ENCODE data around the gene NFE2L3.
"Not testable (repeated sequence)": the region's sequence is repeated elsewhere in the genome, so short reads cannot be mapped to it uniquely, and the experiment has no call there.

The NFE2L3 gene

DNA sequence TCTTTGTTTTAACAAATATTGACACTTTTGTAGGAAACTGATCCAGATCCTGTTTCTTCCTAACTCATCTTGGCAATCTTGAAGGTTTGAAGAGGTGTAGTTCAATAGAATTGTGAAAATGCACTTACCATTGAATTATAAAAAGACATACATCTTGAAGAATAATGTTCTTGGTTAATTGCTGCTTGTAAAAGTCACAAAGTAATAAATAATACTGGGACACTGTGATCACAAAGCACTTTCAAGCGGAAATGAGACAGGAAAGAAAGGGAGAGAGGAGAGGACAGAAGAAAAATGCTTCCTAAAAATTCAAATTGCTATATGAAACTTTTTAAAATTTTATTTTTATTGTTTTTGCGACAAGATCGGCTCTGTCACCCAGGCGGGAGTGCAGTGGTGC is 15.2 kb upstream of the NFE2L3 start:
- peaks cover 6% of the 10 kb centered on the region for H3K27me3 Mint-ChIP-seq
- no peak for ATAC-seq (ENCODE audit: low read depth)
- no peak overlapping the region for H3K4me3 Mint-ChIP-seq
- no peak for DNase-seq (ENCODE audit: low spot score in 2 of 2)
- peaks cover 5% of the 10 kb centered on the region for H3K9me3 Mint-ChIP-seq
- no peaks in the 10 kb centered on the region for H3K4me1 Mint-ChIP-seq
- H3K27ac Mint-ChIP-seq, result no peak overlapping the region
- no peaks in the 10 kb centered on the region for H3K36me3 Mint-ChIP-seq

GRCh38 chr7:26140380-26140779 is 11.6 kb upstream of the NFE2L3 start:
- H3K36me3 Mint-ChIP-seq, result no peaks in the 10 kb centered on the region
- H3K27ac Mint-ChIP-seq, result no peak overlapping the region
- H3K4me3 Mint-ChIP-seq, result no peak overlapping the region
- H3K27me3 Mint-ChIP-seq, result peaks cover 11% of the 10 kb centered on the region
- ATAC-seq (ENCODE audit: low read depth) (no peak), DNase-seq (ENCODE audit: low spot score in 2 of 2) (no peak)
- no peaks in the 10 kb centered on the region for H3K9me3 Mint-ChIP-seq
- H3K4me1 Mint-ChIP-seq, result no peaks in the 10 kb centered on the region

DNA sequence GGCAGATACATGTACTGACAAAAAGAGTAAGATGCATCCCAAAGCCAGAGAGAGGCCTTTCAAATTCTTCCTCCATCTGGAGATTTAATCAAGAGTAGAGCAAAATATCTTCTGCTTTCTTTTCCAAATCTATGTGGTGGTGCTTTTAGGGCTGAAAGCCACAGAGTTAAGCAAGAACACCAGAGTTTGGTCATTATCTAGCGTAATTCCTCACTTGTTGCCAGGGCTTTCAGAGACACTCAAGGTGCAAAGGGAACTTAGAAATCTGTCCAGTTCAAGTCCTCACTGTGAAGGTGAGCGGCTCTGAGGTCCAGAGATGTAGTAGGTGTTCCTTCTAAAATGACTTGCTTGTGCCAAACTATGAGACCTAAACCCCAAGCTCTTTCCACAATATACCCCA is 10.9 kb upstream of the NFE2L3 start:
- Mint-ChIP-seq H3K4me3 (no peak overlapping the region), H3K27ac (no peak overlapping the region), H3K36me3 (no peaks in the 10 kb centered on the region)

GRCh38 chr7:26143298-26144048 is 8.5 kb upstream of the NFE2L3 start:
- Mint-ChIP-seq H3K4me3 (no peak overlapping the region), H3K27ac (no peak overlapping the region), H3K9me3 (no peaks in the 10 kb centered on the region), H3K27me3 (peaks cover 11% of the 10 kb centered on the region), H3K4me1 (no peaks in the 10 kb centered on the region), H3K36me3 (no peaks in the 10 kb centered on the region)
- DNase-seq (ENCODE audit: low spot score in 2 of 2) (no peak), ATAC-seq (ENCODE audit: low read depth) (no peak)

More for the DNA sequence above, 10.9 kb upstream of the NFE2L3 start:
- Mint-ChIP-seq H3K4me1 (no peaks in the 10 kb centered on the region), H3K9me3 (no peaks in the 10 kb centered on the region), H3K27me3 (peaks cover 11% of the 10 kb centered on the region)
- no peak for ATAC-seq (ENCODE audit: low read depth)
- DNase-seq (ENCODE audit: low spot score in 2 of 2), result no peak

- ATAC-seq (ENCODE audit: low read depth), result no peak
- no peaks in the 10 kb centered on the region for H3K9me3 Mint-ChIP-seq
- DNase-seq (ENCODE audit: low spot score in 2 of 2), result no peak
- H3K36me3 Mint-ChIP-seq, result no peaks in the 10 kb centered on the region
- H3K4me1 Mint-ChIP-seq, result no peaks in the 10 kb centered on the region
- H3K27ac Mint-ChIP-seq, result no peak overlapping the region
- H3K27me3 Mint-ChIP-seq, result peaks cover 11% of the 10 kb centered on the region
- no peak overlapping the region for H3K4me3 Mint-ChIP-seq
These were observed 7.6 kb upstream of the NFE2L3 start for GRCh38 chr7:26144184-26145080.

DNA sequence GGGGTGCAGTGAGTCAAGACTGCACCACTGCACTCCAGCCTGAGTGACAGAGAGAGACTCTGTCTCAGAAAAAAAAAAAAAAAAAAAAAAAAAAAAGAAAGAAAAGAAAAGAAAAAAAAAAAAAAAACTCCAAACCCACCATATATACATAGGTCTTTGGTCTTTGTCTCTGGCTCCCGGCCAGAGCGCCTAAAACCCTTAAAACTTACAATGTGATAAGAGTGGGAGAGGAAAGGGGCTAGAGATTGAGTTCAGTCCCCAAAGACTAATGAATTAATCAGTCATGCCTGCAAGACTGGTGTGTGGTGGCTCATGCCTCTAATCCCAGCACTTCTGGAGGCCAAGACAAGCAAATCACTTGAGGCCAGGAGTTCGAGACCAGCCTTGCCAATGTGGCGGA is 6.8 kb upstream of the NFE2L3 start:
- Mint-ChIP-seq H3K27me3 (peaks cover 11% of the 10 kb centered on the region), H3K4me3 (no peak overlapping the region), H3K9me3 (no peaks in the 10 kb centered on the region), H3K27ac (no peak overlapping the region), H3K4me1 (no peaks in the 10 kb centered on the region), H3K36me3 (no peaks in the 10 kb centered on the region)
- no peak for ATAC-seq (ENCODE audit: low read depth)
- no peak for DNase-seq (ENCODE audit: low spot score in 2 of 2)

GRCh38 chr7:26147030-26147429 is 5.0 kb upstream of the NFE2L3 start:
- H3K4me1 Mint-ChIP-seq, result peaks cover 10% of the 10 kb centered on the region
- H3K27ac Mint-ChIP-seq, result no peak overlapping the region
- no peaks in the 10 kb centered on the region for H3K36me3 Mint-ChIP-seq
- H3K4me3 Mint-ChIP-seq, result no peak overlapping the region
- ATAC-seq (ENCODE audit: low read depth) (no peak), DNase-seq (ENCODE audit: low spot score in 2 of 2) (no peak)
- H3K27me3 Mint-ChIP-seq, result peaks cover 11% of the 10 kb centered on the region
- no peaks in the 10 kb centered on the region for H3K9me3 Mint-ChIP-seq

DNA sequence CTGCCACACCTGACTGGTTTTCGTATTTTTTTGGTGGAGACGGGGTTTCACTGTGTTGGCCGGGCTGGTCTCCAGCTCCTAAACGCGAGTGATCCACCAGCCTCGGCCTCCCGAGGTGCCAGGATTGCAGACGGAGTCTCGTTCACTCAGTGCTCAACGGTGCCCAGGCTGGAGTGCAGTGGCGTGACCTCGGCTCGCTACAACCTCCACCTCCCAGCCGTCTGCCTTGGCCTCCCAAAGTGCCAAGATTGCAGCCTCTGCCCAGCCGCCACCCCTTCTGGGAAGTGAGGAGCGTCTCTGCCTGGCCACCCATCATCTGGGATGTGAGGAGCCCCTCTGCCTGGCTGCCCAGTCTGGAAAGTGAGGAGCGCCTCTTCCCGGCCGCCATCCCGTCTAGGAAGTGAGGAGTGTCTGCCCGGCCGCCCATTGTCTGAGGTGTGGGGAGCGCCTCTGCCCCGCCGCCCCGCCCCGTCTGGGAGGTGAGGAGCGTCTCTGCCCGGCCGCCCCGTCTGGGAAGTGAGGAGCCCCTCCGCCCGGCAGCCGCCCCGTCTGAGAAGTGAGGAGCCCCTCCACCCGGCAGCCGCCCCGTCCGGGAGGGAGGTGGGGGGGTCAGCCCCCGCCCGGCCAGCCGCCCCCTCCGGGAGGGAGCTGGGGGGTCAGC is 4.2 kb upstream of the NFE2L3 start:
- not testable (repeated sequence) for H3K4me1 Mint-ChIP-seq; ATAC-seq (ENCODE audit: low read depth); H3K4me3 Mint-ChIP-seq; H3K36me3 Mint-ChIP-seq; H3K9me3 Mint-ChIP-seq; DNase-seq (ENCODE audit: low spot score in 2 of 2); H3K27ac Mint-ChIP-seq
- peaks cover 11% of the 10 kb centered on the region for H3K27me3 Mint-ChIP-seq

GRCh38 chr7:26148307-26148700 is 3.7 kb upstream of the NFE2L3 start:
- H3K27me3 Mint-ChIP-seq; ATAC-seq (ENCODE audit: low read depth); H3K36me3 Mint-ChIP-seq; H3K9me3 Mint-ChIP-seq; DNase-seq (ENCODE audit: low spot score in 2 of 2); H3K27ac Mint-ChIP-seq; H3K4me3 Mint-ChIP-seq: not testable (repeated sequence)
- peaks cover 13% of the 10 kb centered on the region for H3K4me1 Mint-ChIP-seq

- no peak for DNase-seq (ENCODE audit: low spot score in 2 of 2)
- Mint-ChIP-seq H3K27me3 (peaks cover under 1% of the 10 kb centered on the region), H3K36me3 (no peaks in the 10 kb centered on the region), H3K4me3 (no peak overlapping the region), H3K4me1 (peaks cover 22% of the 10 kb centered on the region), H3K27ac (no peak overlapping the region), H3K9me3 (no peaks in the 10 kb centered on the region)
- no peak for ATAC-seq (ENCODE audit: low read depth)
These were observed 2.5 kb upstream of the NFE2L3 start for GRCh38 chr7:26149391-26149977.

DNA sequence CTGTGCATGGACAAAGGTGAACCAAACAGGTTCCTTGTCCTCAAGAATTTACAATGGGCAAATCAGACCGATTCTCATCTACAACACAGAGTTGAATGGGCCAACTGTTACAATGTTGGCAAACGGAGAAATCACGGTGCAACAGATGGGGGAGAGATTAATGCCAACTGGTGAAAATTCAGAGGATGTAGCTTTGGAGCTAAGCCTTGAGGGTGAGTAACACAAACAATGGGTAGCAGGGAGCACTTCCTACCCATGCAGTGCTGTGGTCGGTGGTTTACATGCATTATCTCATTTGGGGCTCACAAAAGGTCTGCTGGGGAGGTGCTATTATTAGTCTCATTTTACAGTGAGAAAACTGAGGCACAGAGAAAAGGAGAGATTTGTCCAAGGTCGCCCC is 902 bp upstream of the NFE2L3 start:
- H3K36me3 Mint-ChIP-seq, result no peaks in the 10 kb centered on the region
- DNase-seq (ENCODE audit: low spot score in 2 of 2) (no peak), ATAC-seq (ENCODE audit: low read depth) (no peak)
- H3K9me3 Mint-ChIP-seq, result no peaks in the 10 kb centered on the region
- H3K27me3 Mint-ChIP-seq, result no peaks in the 10 kb centered on the region
- H3K4me1 Mint-ChIP-seq, result peaks cover 32% of the 10 kb centered on the region
- H3K4me3 Mint-ChIP-seq, result peak overlapping the region; percentile 93
- H3K27ac Mint-ChIP-seq, result peak overlapping the region; percentile 87

DNA sequence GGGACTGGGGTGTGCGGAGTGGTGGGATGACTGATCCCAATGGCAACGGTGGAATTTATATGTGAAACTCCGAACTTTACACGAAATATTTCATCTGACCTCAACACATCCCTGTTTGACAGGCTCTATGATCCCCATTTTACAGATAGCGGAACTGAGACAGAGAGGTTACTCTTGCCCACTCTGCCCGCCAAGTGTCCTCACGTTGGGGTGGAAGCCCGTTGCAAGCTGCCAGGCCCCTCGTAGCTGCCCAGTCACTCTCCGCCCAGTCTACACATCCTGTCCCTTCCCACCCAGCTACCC is 397 bp upstream of the NFE2L3 start:
- no peak for DNase-seq (ENCODE audit: low spot score in 2 of 2)
- Mint-ChIP-seq H3K36me3 (no peaks in the 10 kb centered on the region), H3K4me3 (peak overlapping the region; percentile 93), H3K27ac (peak overlapping the region; percentile 87), H3K27me3 (no peaks in the 10 kb centered on the region), H3K4me1 (peaks cover 32% of the 10 kb centered on the region), H3K9me3 (no peaks in the 10 kb centered on the region)
- ATAC-seq (ENCODE audit: low read depth), result no peak

DNA sequence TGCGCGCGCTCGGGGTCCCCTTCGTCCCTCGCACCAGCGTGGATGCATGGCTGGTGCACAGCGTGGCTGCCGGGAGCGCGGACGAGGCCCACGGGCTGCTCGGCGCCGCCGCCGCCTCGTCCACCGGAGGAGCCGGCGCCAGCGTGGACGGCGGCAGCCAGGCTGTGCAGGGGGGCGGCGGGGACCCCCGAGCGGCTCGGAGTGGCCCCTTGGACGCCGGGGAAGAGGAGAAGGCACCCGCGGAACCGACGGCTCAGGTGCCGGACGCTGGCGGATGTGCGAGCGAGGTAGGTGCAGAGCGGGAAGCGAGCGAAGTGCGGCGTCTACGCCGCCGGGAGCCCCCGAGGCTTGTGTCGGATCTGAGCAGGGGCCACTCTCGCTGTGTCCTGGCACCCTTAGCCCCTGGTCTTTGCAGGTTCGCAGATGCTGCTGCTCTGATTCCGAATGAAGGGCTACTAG is 813 bp downstream of the NFE2L3 start:
- H3K27me3 Mint-ChIP-seq, H3K36me3 Mint-ChIP-seq, H3K9me3 Mint-ChIP-seq: not testable (repeated sequence)
- Mint-ChIP-seq H3K4me3 (peak overlapping the region; percentile 89), H3K27ac (peak overlapping the region; percentile 86), H3K4me1 (peaks cover 36% of the 10 kb centered on the region)
- DNase-seq (ENCODE audit: low spot score in 2 of 2) (peak; percentile 21 to 47), ATAC-seq (ENCODE audit: low read depth) (peak; percentile 15)
